IMR-90 (cell line): ENCODE measurements around the gene PIP4K2A. TPM values are rescaled to one million over a fixed set of nuclear protein-coding genes. Genes with fewer than 3 reads are reported as not detected.

Source experiments
- ATAC-seq: fragments of 200-7000 bp; cut with Tn5 transposase; 2 replicates; pipeline ENCODE4 v1.9.1; 2020; ENCODE audit warnings: low read depth, mild to moderate bottlenecking, moderate library complexity
- BruUV-seq: library from RNA; stranded (reverse); fragments of 400-500 nt; replicated peaks from 2 replicates; lab custom pipeline; 2021; lab: Mats Ljungman, UMichigan
- CTCF ChIA-PET: fragments of 300-600 bp; formaldehyde crosslinking; extraction: SDS; loops from one replicate; lab custom pipeline; 2021; ENCODE audit warnings: antibody characterized with exemption; lab: Yijun Ruan, JAX
- POLR2A ChIA-PET: fragments of 300-600 bp; sonication (Branson Sonifier 250); formaldehyde crosslinking; loops from one replicate; lab custom pipeline; 2022; ENCODE audit warnings: antibody characterized with exemption; ENCODE audit not compliant: unreplicated experiment; lab: Charles Lee
- DNase-seq: peaks from one replicate; pipeline ENCODE4 v3.0.0; 2013
- H2AFZ ChIP-seq: replicated peaks from 2 replicates; pipeline ENCODE3; 2013; ENCODE audit warnings: low read length, mild to moderate bottlenecking; ENCODE audit not compliant: poor library complexity
- H2AK5ac ChIP-seq: 2 replicates; pipeline ENCODE4 v1.6.1; 2013; ENCODE audit warnings: low read depth, low read length, inconsistent platforms
- H2AK9ac ChIP-seq: replicated peaks from 2 replicates; pipeline ENCODE3; 2013; ENCODE audit warnings: mild to moderate bottlenecking, low read depth, low read length, moderate library complexity; ENCODE audit not compliant: poor library complexity
- H2BK120ac ChIP-seq: 2 replicates; pipeline ENCODE4 v1.6.1; 2013; ENCODE audit warnings: low read depth, low read length, inconsistent platforms
- H2BK15ac ChIP-seq: 3 replicates; pipeline ENCODE4 v1.6.1; 2013; ENCODE audit warnings: low read depth, low read length, inconsistent platforms
- H2BK20ac ChIP-seq: 2 replicates; pipeline ENCODE4 v1.6.1; 2013; ENCODE audit warnings: low read depth, mild to moderate bottlenecking, inconsistent platforms, low read length, moderate library complexity
- H2BK5ac ChIP-seq: 2 replicates; pipeline ENCODE4 v1.6.1; 2013; ENCODE audit warnings: mild to moderate bottlenecking, low read depth, low read length, inconsistent platforms; ENCODE audit not compliant: poor library complexity, severe bottlenecking
- H3K14ac ChIP-seq: replicated peaks from 2 replicates; pipeline ENCODE4 v1.6.1; 2013; ENCODE audit warnings: low read depth, low read length, inconsistent platforms
- H3K18ac ChIP-seq: 2 replicates; pipeline ENCODE4 v1.6.1; 2013; ENCODE audit warnings: low read depth, low read length, control low read depth
- H3K23ac ChIP-seq: 2 replicates; pipeline ENCODE4 v1.6.1; 2013; ENCODE audit warnings: low read depth, low read length, inconsistent platforms
- H3K27ac ChIP-seq: 2 replicates; pipeline ENCODE4 v1.5.1; 2013; ENCODE audit warnings: mild to moderate bottlenecking, control low read depth, low read length; ENCODE audit not compliant: insufficient read depth
- H3K27me3 ChIP-seq: 2 replicates; pipeline ENCODE4 v1.6.1; 2013; ENCODE audit warnings: low read length; ENCODE audit not compliant: control insufficient read depth, insufficient read depth
- H3K36me3 ChIP-seq: 2 replicates; pipeline ENCODE4 v1.6.1; 2013; ENCODE audit warnings: low read length, mixed read lengths; ENCODE audit not compliant: control insufficient read depth, insufficient read depth
- H3K4ac ChIP-seq: 2 replicates; pipeline ENCODE4 v1.6.1; 2013; ENCODE audit warnings: low read depth, low read length, inconsistent platforms
- H3K4me1 ChIP-seq: 2 replicates; pipeline ENCODE4 v1.6.1; 2013; ENCODE audit warnings: low read length, mixed read lengths; ENCODE audit not compliant: control insufficient read depth, insufficient read depth
- H3K4me2 ChIP-seq: 2 replicates; pipeline ENCODE4 v1.6.1; 2013; ENCODE audit warnings: low read depth, mild to moderate bottlenecking, control low read depth, low read length, moderate library complexity
- H3K4me3 ChIP-seq: 2 replicates; pipeline ENCODE4 v1.5.1; 2013; ENCODE audit warnings: low read depth, mild to moderate bottlenecking, control low read depth, low read length, moderate library complexity; ENCODE audit not compliant: insufficient read depth
- H3K56ac ChIP-seq: 2 replicates; pipeline ENCODE4 v1.6.1; 2013; ENCODE audit warnings: low read length, inconsistent platforms; ENCODE audit not compliant: insufficient read depth; ENCODE audit errors: extremely low read depth
- H3K79me1 ChIP-seq, 2 experiments: 2 replicates each; pipeline ENCODE4 v1.6.1; 2013; ENCODE audit warnings: low read length in 2 of 2, inconsistent platforms in 1 of 2, low read depth in 1 of 2
- H3K9ac ChIP-seq: 2 replicates; pipeline ENCODE4 v1.6.1; 2013; ENCODE audit warnings: low read depth, low read length, control low read depth
- H3K9me1 ChIP-seq: 2 replicates; pipeline ENCODE4 v1.6.1; 2013; ENCODE audit warnings: low read length, inconsistent platforms; ENCODE audit not compliant: insufficient read depth
- H3K9me3 ChIP-seq: 2 replicates; pipeline ENCODE4 v1.6.1; 2013; ENCODE audit warnings: low read length; ENCODE audit not compliant: control insufficient read depth, insufficient read depth
- H4K20me1 ChIP-seq: 2 replicates; pipeline ENCODE4 v1.6.1; 2013; ENCODE audit warnings: low read length, inconsistent platforms; ENCODE audit not compliant: insufficient read depth
- H4K5ac ChIP-seq: 2 replicates; pipeline ENCODE4 v1.6.1; 2013; ENCODE audit warnings: mild to moderate bottlenecking, low read depth, low read length, control low read depth
- H4K8ac ChIP-seq, 2 experiments: 2 replicates each; pipeline ENCODE4 v1.6.1; 2013; ENCODE audit warnings: low read depth in 2 of 2, low read length in 2 of 2, control low read depth in 1 of 2, inconsistent platforms in 1 of 2
- H4K91ac ChIP-seq: 2 replicates; pipeline ENCODE4 v1.6.1; 2013; ENCODE audit warnings: low read depth, low read length, inconsistent platforms; ENCODE audit not compliant: insufficient read depth
- BHLHE40 ChIP-seq: fragments of 150-350 bp; IDR thresholded peaks from 2 replicates; pipeline ENCODE4 v1.6.1; 2016; ENCODE audit warnings: mild to moderate bottlenecking, low read depth, low read length
- CEBPB ChIP-seq: IDR thresholded peaks from 2 replicates; pipeline ENCODE4 v1.6.1; 2012; ENCODE audit warnings: low read depth, low read length, improper control_type of control experiment
- CHD1 ChIP-seq: IDR thresholded peaks from 2 replicates; pipeline ENCODE4 v1.6.1; 2012; ENCODE audit warnings: low read depth, low read length, improper control_type of control experiment
- ELK1 ChIP-seq: fragments of 150-350 bp; IDR thresholded peaks from 2 replicates; pipeline ENCODE4 v1.6.1; 2016; ENCODE audit warnings: low read depth, mild to moderate bottlenecking, low read length, moderate library complexity, borderline replicate concordance
- FOS ChIP-seq: fragments of 150-350 bp; IDR thresholded peaks from 2 replicates; pipeline ENCODE4 v1.6.1; 2016; ENCODE audit warnings: low read depth, low read length
- MAFK ChIP-seq: IDR thresholded peaks from 2 replicates; pipeline ENCODE4 v1.6.1; 2012; ENCODE audit warnings: low read depth, low read length, improper control_type of control experiment
- MAZ ChIP-seq: IDR thresholded peaks from 2 replicates; pipeline ENCODE4 v1.6.1; 2012; ENCODE audit warnings: low read depth, mild to moderate bottlenecking, low read length, improper control_type of control experiment, moderate library complexity, borderline replicate concordance
- MXI1 ChIP-seq: IDR thresholded peaks from 2 replicates; pipeline ENCODE4 v1.6.1; 2012; ENCODE audit warnings: low read depth, mild to moderate bottlenecking, low read length, moderate library complexity, borderline replicate concordance
- NFE2L2 ChIP-seq: fragments of 150-350 bp; IDR thresholded peaks from 2 replicates; pipeline ENCODE4 v1.6.1; 2016; ENCODE audit warnings: low read depth, mild to moderate bottlenecking, low read length
- POLR2A ChIP-seq: IDR thresholded peaks from 2 replicates; pipeline ENCODE4 v1.6.1; 2012; ENCODE audit warnings: mild to moderate bottlenecking, low read depth, low read length
- RAD21 ChIP-seq: IDR thresholded peaks from 2 replicates; pipeline ENCODE4 v1.6.1; 2012; ENCODE audit warnings: low read length, improper control_type of control experiment
- RCOR1 ChIP-seq: IDR thresholded peaks from 2 replicates; pipeline ENCODE4 v1.6.1; 2012; ENCODE audit warnings: mild to moderate bottlenecking, low read length, improper control_type of control experiment; ENCODE audit not compliant: insufficient replicate concordance
- RFX5 ChIP-seq: IDR thresholded peaks from 2 replicates; pipeline ENCODE4 v1.8.0; 2012; ENCODE audit warnings: low read depth, mild to moderate bottlenecking, low read length, moderate library complexity
- SMC3 ChIP-seq: fragments of 150-350 bp; IDR thresholded peaks from 2 replicates; pipeline ENCODE4 v1.6.1; 2016; ENCODE audit warnings: low read depth, mild to moderate bottlenecking, antibody characterized with exemption, low read length, moderate library complexity
- WGBS, 2 experiments: methylation state at CpG; one replicate each; pipeline versions ENCODE4 v1.1.5 to v1.1.7; 2013; ENCODE audit warnings: missing lambda C conversion rate in 2 of 2; ENCODE audit not compliant: insufficient read length in 1 of 2; ENCODE audit errors: extremely low coverage in 2 of 2; 5-methylcytosine and 5-hydroxymethylcytosine counted together
- dilution Hi-C: fragments of 300-500 bp; cut with HindIII; formaldehyde crosslinking; loops from one replicate; pipeline ENCODE4 v1.14.3; 2018; ENCODE audit warnings: low sequenced_read_pairs; ENCODE audit not compliant: unreplicated experiment
- in situ Hi-C: fragments of 300-500 bp; cut with MboI; formaldehyde crosslinking; loops from 3 replicates; pipeline ENCODE4 v1.14.3; 2019; ENCODE audit warnings: low sequenced_read_pairs, inconsistent platforms, mixed read lengths
- intact Hi-C: fragments of 100-400 bp; cut with micrococcal nuclease; formaldehyde crosslinking; loops from 2 replicates; pipeline ENCODE4 v1.10.0; 2022
- polyA plus RNA-seq, 3 experiments: library from polyadenylated mRNA; depleted of rRNA; stranded (reverse); fragments of >200 nt; gene quantifications; 2 replicates each; pipeline ENCODE4 v1.2.3, GENCODE V29; 2012; ENCODE audit warnings: low replicate concordance in 1 of 3
- total RNA-seq: library from RNA; depleted of rRNA; stranded (reverse); fragments of >200 nt; gene quantifications from 2 replicates; pipeline ENCODE4 v1.2.3, GENCODE V29; 2012

PIP4K2A gene
- total and polyA plus RNA-seq, 2 of the 4 experiments (the other 2 are of a cell fraction) = 9.8 to 18.1 TPM

DNA sequence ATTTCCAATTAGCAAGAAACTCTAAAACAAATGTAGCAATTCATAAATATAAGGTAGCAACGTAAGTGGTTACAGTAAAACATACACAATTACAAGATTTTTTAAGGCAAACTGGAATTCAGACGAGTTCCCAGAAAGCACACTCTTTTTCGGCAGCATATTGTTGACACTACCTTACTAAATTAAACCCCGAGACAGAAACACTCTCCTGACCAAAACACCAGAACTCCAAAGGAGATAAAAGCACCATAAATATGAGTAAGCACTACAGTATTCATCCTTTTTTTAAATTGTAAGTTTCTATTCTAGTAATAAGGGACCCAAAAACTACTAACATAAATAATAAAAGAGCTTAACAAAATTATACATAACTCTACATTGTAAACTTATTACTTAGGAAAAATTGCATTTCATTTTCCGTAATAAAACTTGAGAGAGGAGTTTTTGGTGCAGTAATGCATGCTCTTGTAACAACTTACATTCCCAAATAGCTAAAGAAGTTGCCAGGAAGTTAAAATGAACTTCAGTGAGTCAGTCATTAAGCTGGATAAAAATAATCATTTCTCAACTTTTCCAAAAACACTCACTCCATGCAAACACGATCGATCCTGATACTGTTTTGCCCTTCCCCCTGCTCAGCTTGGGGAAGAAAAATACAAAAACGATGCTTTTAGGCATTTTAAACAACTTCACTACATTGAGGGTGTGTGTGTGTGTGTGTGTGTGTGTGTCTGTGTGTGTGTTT, 2.0 kb downstream of the PIP4K2A start:
- Histone ChIP-seq H3K27me3 (no peaks in the 10 kb centered on the region), H3K36me3 (no peaks in the 10 kb centered on the region), H3K9ac (peak overlapping the region; percentile 66; the same call in 1 of the 2 replicates), H4K91ac (no peak overlapping the region; the same call in 1 of the 2 replicates), H3K79me1 (peaks cover 19 to 45% of the 10 kb centered on the region in 2 experiments), H3K4me1 (no peaks in the 10 kb centered on the region; the same call in 1 of the 2 replicates), H2BK20ac (no peak overlapping the region; the same call in 1 of the 2 replicates), H2AFZ (peak overlapping the region; percentile 97), H3K9me1 (peaks cover 9% of the 10 kb centered on the region), H4K20me1 (peaks cover 42% of the 10 kb centered on the region), H3K4ac (peak overlapping the region; percentile 22; the same call in 1 of the 2 replicates), H2AK9ac (peak overlapping the region; percentile 70), H2BK120ac (peak overlapping the region; percentile 16; the same call in 1 of the 2 replicates), H3K23ac (peak overlapping the region; percentile 43), H4K5ac (no peak overlapping the region), H2BK15ac (0 out of 3 replicates have a peak overlapping the region, but pooled peaks have one; percentile 3), H3K4me3 (peak overlapping the region; percentile 100), H2AK5ac (peak overlapping the region; percentile 45; the same call in 1 of the 2 replicates), H3K14ac (peak overlapping the region; percentile 11), H4K8ac (peak overlapping the region in 1 of 2 experiments; percentile 24; a peak in 1 of 4 replicates), H2BK5ac (peak overlapping the region; percentile 67), H3K27ac (no peak overlapping the region; the same call in 1 of the 2 replicates), H3K4me2 (peak overlapping the region; percentile 98), H3K56ac (peak overlapping the region; percentile 27; the same call in 1 of the 2 replicates), H3K9me3 (no peaks in the 10 kb centered on the region), H3K18ac (peak overlapping the region; percentile 4; the same call in 1 of the 2 replicates)
- POLR2A ChIA-PET = no interaction called here
- BruUV-seq = no TSS peak
- TF ChIP-seq POLR2A (no peak), MAFK (no peak), FOS (no peak), RFX5 (no peak), NFE2L2 (no peak), RCOR1 (no peak), CHD1 (no peak), MXI1 (no peak), CEBPB (no peak), SMC3 (no peak), BHLHE40 (no peak), ELK1 (no peak), MAZ (no peak), RAD21 (no peak)
- CTCF ChIA-PET = interaction anchor here (0.6 kb wide), 1 partner anchor 102 kb away, joined by 3 read pairs; no protein-coding TSS in a partner anchor
- intact Hi-C loops (loop anchor here (5.0 to 10.0 kb wide), 8 partner anchors 92 to 708 kb away; partner anchors contain the start of genes COMMD3 and DNAJC1), dilution Hi-C loops (no loop called here), in situ Hi-C loops (no loop called here)
- no peak for ATAC-seq
- DNase-seq = peak; percentile 41
- no CpG with 5 or more reads among the region's 8 CpGs for WGBS, 2 experiments
